ENCODE data around the gene ACTN3. TPM values are rescaled to one million over a fixed set of nuclear protein-coding genes. Genes with fewer than 3 reads are reported as not detected.
"Not testable (repeated sequence)": the region's sequence is repeated elsewhere in the genome, so short reads cannot be mapped to it uniquely, and the experiment has no call there.

ACTN3 gene
- total RNA-seq, 1 donor from 2014 or later = not detected

- DNase-seq (ENCODE audit: low read depth) = no peak
Measured at GRCh38 chr11:66566221-66566620, 19.5 kb downstream of the ACTN3 start.

- DNase-seq (ENCODE audit: low read depth) = no peak
Measured at GRCh38 chr11:66567787-66568123, 21.1 kb downstream of the ACTN3 start.

GRCh38 chr11:66568124-66568916 lies 21.6 kb downstream of the ACTN3 start, which contains the start of gene CTSF:
TSS of gene CTSF (minus strand) at chr11:66568606. CDS start at chr11:66568486, 120 bp downstream.
- DNase-seq (ENCODE audit: low read depth) = peak; percentile 59

GRCh38 chr11:66569076-66569475 lies 22.4 kb downstream of the ACTN3 start:
- no peak for DNase-seq (ENCODE audit: low read depth)

GRCh38 chr11:66570079-66570849 lies 23.6 kb downstream of the ACTN3 start:
- DNase-seq (ENCODE audit: low read depth) = peak; percentile 49

- DNase-seq (ENCODE audit: low read depth) = no peak
Measured at GRCh38 chr11:66570850-66571180, 24.1 kb downstream of the ACTN3 start.

GRCh38 chr11:66579017-66579606 lies 32.4 kb downstream of the ACTN3 start:
- peak; percentile 46 for DNase-seq (ENCODE audit: low read depth)

- DNase-seq (ENCODE audit: low read depth) = no peak
Measured at GRCh38 chr11:66580803-66581202, 34.1 kb downstream of the ACTN3 start.

GRCh38 chr11:66581261-66581660 lies 34.6 kb downstream of the ACTN3 start:
- DNase-seq (ENCODE audit: low read depth) = no peak

GRCh38 chr11:66582565-66583147 lies 36.0 kb downstream of the ACTN3 start:
- DNase-seq (ENCODE audit: low read depth) = not testable (repeated sequence)

GRCh38 chr11:66585447-66585846 lies 38.7 kb downstream of the ACTN3 start:
- DNase-seq (ENCODE audit: low read depth) = not testable (repeated sequence)

GRCh38 chr11:66586136-66586535 lies 39.4 kb downstream of the ACTN3 start:
- DNase-seq (ENCODE audit: low read depth) = no peak

GRCh38 chr11:66589315-66589714 lies 42.6 kb downstream of the ACTN3 start:
- not testable (repeated sequence) for DNase-seq (ENCODE audit: low read depth)

- DNase-seq (ENCODE audit: low read depth) = no peak
Measured at GRCh38 chr11:66589996-66590675, 43.4 kb downstream of the ACTN3 start.

GRCh38 chr11:66591175-66591574 lies 44.5 kb downstream of the ACTN3 start:
- DNase-seq (ENCODE audit: low read depth) = no peak

GRCh38 chr11:66592457-66593302 lies 46.0 kb downstream of the ACTN3 start, which contains the start of the genes CCDC87 and CCS:
TSS of gene CCDC87 (minus strand) at chr11:66593063. CDS start at chr11:66593015, 48 bp downstream.
TSS of gene CCS (plus strand) at chr11:66593185. CDS start at chr11:66593262, 77 bp downstream.
- peak; percentile 85 for DNase-seq (ENCODE audit: low read depth)

- DNase-seq (ENCODE audit: low read depth) = no peak
Measured at GRCh38 chr11:66593303-66593635, 46.6 kb downstream of the ACTN3 start.

- DNase-seq (ENCODE audit: low read depth) = no peak
Measured at GRCh38 chr11:66593650-66594049, 46.9 kb downstream of the ACTN3 start.

GRCh38 chr11:66595245-66595904 lies 48.7 kb downstream of the ACTN3 start:
- DNase-seq (ENCODE audit: low read depth) = peak; percentile 21

GRCh38 chr11:66598993-66599392 lies 52.3 kb downstream of the ACTN3 start:
- DNase-seq (ENCODE audit: low read depth) = no peak
